ENCODE results near the gene IGSF5. TPM values are rescaled to one million over a fixed set of nuclear protein-coding genes. Genes with fewer than 3 reads are reported as not detected.

Gene IGSF5
- total and polyA plus RNA-seq, 2 donors (not counting 1 experiment from before 2014, with no cell fraction given) = not detected

DNA sequence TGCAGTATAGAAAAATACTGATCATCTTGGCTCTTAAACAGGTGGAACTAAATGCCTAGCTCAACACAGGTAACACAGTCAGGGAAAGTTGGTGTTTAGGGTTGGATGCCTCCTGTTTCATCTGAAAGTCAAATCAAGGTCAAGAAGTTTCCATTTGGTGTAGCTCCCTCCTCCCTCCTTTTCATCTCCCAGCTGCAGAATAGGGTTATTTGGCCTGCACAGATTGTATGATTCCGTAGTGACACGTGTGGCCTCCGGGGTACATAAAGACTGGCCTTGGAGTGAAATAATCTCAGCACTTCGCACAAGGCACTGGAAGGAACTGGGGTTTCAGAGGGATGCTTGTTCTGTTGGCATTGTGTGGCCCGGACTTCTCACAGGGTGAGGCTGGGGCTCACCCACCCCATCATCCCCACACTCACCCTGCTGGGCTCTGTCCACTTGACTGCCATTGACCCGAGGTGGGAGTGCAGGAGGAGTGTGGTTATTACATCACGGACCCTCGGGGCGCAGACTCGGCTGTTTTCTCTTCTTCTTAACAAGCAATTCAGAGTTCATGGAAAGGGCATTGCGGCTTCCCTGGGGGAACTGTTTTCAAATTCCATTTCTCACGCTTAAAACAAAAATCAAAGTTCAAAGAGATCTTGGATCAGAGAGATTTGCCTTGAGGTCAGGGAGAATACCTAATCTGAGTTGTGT, 18.4 kb downstream of the IGSF5 start:
- H3K9me3 ChIP-seq (ENCODE audit: control extremely low read depth in 1 of 3, control insufficient read depth in 2 of 3, insufficient read depth in 1 of 3, low read length in 2 of 3) = peaks cover 0 to 15% (median 0%) of the 10 kb centered on the region in 3 donors
- H3K27me3 Mint-ChIP-seq = no peaks in the 10 kb centered on the region
- no peaks in the 10 kb centered on the region for H3K4me1 ChIP-seq (ENCODE audit: control insufficient read depth in 2 of 2, insufficient read depth in 2 of 2, low read length in 2 of 2)
- WGBS (ENCODE audit: insufficient coverage) = 87% methylated on average over 3 of the region's 12 CpGs
- no peak overlapping the region for H2AFZ ChIP-seq (ENCODE audit: insufficient read depth, low read depth, low read length, poor library complexity, severe bottlenecking)
- peaks cover 3% of the 10 kb centered on the region for H3K9me3 Mint-ChIP-seq (ENCODE audit: insufficient read depth)
- ATAC-seq (ENCODE audit: low read depth) (no peak), DNase-seq (no peak)
- H3K4me1 Mint-ChIP-seq = no peaks in the 10 kb centered on the region
- H3K9ac ChIP-seq (ENCODE audit: low read length) = no peak overlapping the region
- H3K27me3 ChIP-seq (replicated peaks in 1 of 4; ENCODE audit: control extremely low read depth in 1 of 4, control insufficient read depth in 3 of 4, insufficient read depth in 4 of 4, low read length in 3 of 4) = no peaks in the 10 kb centered on the region
- H3K4me3 Mint-ChIP-seq = no peak overlapping the region
- ChIA-PET POLR2A (no interaction called here), CTCF (no interaction called here)
- H3K27ac ChIP-seq (ENCODE audit: low read length in 2 of 2) = no peak overlapping the region
- intact Hi-C loops (cut with micrococcal nuclease) = no loop called here
- no peak overlapping the region for H3K4me2 ChIP-seq (replicated peaks; ENCODE audit: low read depth, low read length, poor library complexity, severe bottlenecking)
- H3K36me3 ChIP-seq (replicated peaks in 1 of 2; ENCODE audit: control extremely low read depth in 1 of 2, control insufficient read depth in 1 of 2, extremely low read depth in 1 of 2, insufficient read depth in 2 of 2, low read length in 1 of 2) = no peaks in the 10 kb centered on the region
- no peak overlapping the region for H3K27ac Mint-ChIP-seq
- no peak for TF ChIP-seq CTCF (IDR thresholded peaks at IDR 0.05)
- TF ChIP-seq EZH2 (IDR thresholded peaks at IDR 0.05; ENCODE audit: borderline replicate concordance, insufficient read depth, low read depth, low read length, poor library complexity, severe bottlenecking) = no peak
- H3K4me3 ChIP-seq (ENCODE audit: control extremely low read depth in 1 of 5, extremely low read depth in 1 of 5, insufficient read depth in 1 of 5, low read depth in 2 of 5, low read length in 4 of 5) = no peak overlapping the region
- H4K20me1 ChIP-seq (ENCODE audit: control insufficient read depth, insufficient read depth, low read length, poor library complexity, severe bottlenecking) = no peaks in the 10 kb centered on the region
- H3K79me2 ChIP-seq (ENCODE audit: control insufficient read depth, insufficient read depth, low read length) = no peaks in the 10 kb centered on the region

DNA sequence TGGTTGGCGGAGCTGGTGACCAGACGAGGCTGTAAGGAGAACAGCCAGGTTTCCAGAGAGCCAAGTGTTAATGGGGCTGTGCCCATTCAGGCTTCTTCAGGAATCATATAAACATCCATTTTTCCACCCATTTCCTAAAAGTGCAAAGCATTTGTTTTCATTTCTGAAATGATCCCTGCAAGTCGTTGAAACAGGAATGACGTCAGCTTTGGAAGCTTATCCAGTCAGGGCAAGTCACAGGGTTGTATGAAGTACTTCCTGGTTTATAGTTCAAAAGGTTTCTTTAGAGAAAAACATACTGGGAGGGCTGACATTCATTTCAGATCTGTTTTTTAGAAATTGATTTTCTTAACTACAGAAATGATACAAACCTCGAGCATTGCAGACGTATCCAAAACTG, 29.2 kb downstream of the IGSF5 start:
- H3K9me3 Mint-ChIP-seq (ENCODE audit: insufficient read depth) = peaks cover 2% of the 10 kb centered on the region
- H3K4me3 ChIP-seq (ENCODE audit: control extremely low read depth in 1 of 5, extremely low read depth in 1 of 5, insufficient read depth in 1 of 5, low read depth in 2 of 5, low read length in 4 of 5) = no peak overlapping the region
- H3K9me3 ChIP-seq (ENCODE audit: control extremely low read depth in 1 of 3, control insufficient read depth in 2 of 3, insufficient read depth in 1 of 3, low read length in 2 of 3) = no peaks in the 10 kb centered on the region
- TF ChIP-seq CTCF (IDR thresholded peaks at IDR 0.05) (no peak), EZH2 (IDR thresholded peaks at IDR 0.05; ENCODE audit: borderline replicate concordance, insufficient read depth, low read depth, low read length, poor library complexity, severe bottlenecking) (no peak)
- CTCF ChIA-PET = no interaction called here
- H3K4me1 Mint-ChIP-seq = no peaks in the 10 kb centered on the region
- ATAC-seq (ENCODE audit: low read depth) = no peak
- H3K27me3 Mint-ChIP-seq = no peaks in the 10 kb centered on the region
- H3K4me3 Mint-ChIP-seq = no peak overlapping the region
- peaks cover 0 to 3% (median 0%) of the 10 kb centered on the region in 4 experiments for H3K27me3 ChIP-seq (replicated peaks in 1 of 4; ENCODE audit: control extremely low read depth in 1 of 4, control insufficient read depth in 3 of 4, insufficient read depth in 4 of 4, low read length in 3 of 4)
- no peak for DNase-seq
- H4K20me1 ChIP-seq (ENCODE audit: control insufficient read depth, insufficient read depth, low read length, poor library complexity, severe bottlenecking) = no peaks in the 10 kb centered on the region
- H3K36me3 ChIP-seq (replicated peaks in 1 of 2; ENCODE audit: control extremely low read depth in 1 of 2, control insufficient read depth in 1 of 2, extremely low read depth in 1 of 2, insufficient read depth in 2 of 2, low read length in 1 of 2) = no peaks in the 10 kb centered on the region
- no peaks in the 10 kb centered on the region for H3K4me1 ChIP-seq (ENCODE audit: control insufficient read depth in 2 of 2, insufficient read depth in 2 of 2, low read length in 2 of 2)
- POLR2A ChIA-PET = no interaction called here
- no peak overlapping the region for H3K27ac Mint-ChIP-seq
- no peak overlapping the region for H3K9ac ChIP-seq (ENCODE audit: low read length)
- intact Hi-C loops (cut with micrococcal nuclease) = no loop called here
- no peaks in the 10 kb centered on the region for H3K79me2 ChIP-seq (ENCODE audit: control insufficient read depth, insufficient read depth, low read length)
- no peak overlapping the region for H3K4me2 ChIP-seq (replicated peaks; ENCODE audit: low read depth, low read length, poor library complexity, severe bottlenecking)
- H3K27ac ChIP-seq (ENCODE audit: low read length in 2 of 2) = no peak overlapping the region
- no peak overlapping the region for H2AFZ ChIP-seq (ENCODE audit: insufficient read depth, low read depth, low read length, poor library complexity, severe bottlenecking)
- 88% methylated on average over 6 of the region's 6 CpGs for WGBS (ENCODE audit: insufficient coverage)
